ENCODE measurements around the gene MEI1. TPM values are rescaled to one million over a fixed set of nuclear protein-coding genes. Genes with fewer than 3 reads are reported as not detected.
A peak's percentile ranks its signal among the peaks of the same experiment; 100 is the strongest.

MEI1 gene, protein sequence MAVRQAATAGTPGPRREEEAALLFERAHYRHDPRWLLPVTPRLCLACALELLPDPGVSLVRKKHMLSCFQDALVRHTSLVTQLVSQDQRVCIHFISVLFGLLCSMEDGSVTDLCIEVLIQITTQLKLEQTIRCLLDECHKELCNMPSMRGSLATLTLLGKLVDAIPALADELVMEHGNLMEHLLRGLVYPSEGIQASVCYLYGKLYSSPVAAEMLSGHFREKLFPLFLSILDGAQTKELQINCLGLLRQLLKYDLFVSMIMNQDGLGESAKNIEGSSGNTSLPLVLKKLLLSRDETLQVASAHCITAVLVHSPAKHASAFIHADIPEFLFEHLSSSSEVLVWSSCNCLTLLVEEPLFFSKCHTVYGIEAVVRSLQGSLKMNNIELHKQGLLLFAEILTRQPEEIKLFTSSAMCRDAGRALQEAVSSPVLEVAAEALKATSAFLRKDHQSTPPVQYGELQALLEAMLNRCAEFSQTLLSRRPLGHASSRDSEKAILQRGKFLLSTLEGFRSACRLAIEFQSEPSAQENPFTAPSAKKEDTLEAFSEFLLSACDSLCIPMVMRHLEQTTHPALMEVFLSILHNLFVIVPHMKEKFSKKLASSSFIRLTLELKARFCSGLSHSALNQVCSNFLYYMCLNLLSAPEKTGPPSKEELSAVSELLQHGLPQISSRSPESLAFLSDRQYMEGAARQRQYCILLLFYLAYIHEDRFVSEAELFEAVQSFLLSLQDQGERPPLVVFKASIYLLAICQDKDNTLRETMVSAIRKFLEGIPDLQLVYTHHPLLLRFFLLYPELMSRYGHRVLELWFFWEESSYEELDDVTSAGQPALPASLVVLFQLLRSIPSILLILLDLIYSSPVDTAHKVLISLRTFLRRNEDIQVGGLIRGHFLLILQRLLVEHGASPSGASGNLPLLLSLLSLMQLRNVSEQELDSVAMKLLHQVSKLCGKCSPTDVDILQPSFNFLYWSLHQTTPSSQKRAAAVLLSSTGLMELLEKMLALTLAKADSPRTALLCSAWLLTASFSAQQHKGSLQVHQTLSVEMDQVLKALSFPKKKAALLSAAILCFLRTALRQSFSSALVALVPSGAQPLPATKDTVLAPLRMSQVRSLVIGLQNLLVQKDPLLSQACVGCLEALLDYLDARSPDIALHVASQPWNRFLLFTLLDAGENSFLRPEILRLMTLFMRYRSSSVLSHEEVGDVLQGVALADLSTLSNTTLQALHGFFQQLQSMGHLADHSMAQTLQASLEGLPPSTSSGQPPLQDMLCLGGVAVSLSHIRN
- total RNA-seq = 10 to 100 TPM; 79.2 to 79.6 TPM
- polyA plus RNA-seq = 100 to 1,000 TPM; 156 to 286 TPM

- ChIA-PET POLR2A (ENCODE audit: partially characterized antibody) (interaction anchor here (0.7 to 4.4 kb wide), 8 partner anchors 11 to 241 kb away, joined by 3 to 73 read pairs (median 18); partner anchors contain the start of genes ACO2, CCDC134, PHF5A and SNU13), CTCF (ENCODE audit: partially characterized antibody) (interaction anchor here (1.0 to 5.5 kb wide), 14 partner anchors 12 to 745 kb away, joined by 3 to 143 read pairs (median 10); partner anchors contain the start of genes CCDC134, SNU13 and TNFRSF13C)
- Histone ChIP-seq H3K4me3 (ENCODE audit: low read length in 2 of 2) (peak within 1 kb of the TSS in 1 of 2 donors; percentile 13), H3K27me3 (ENCODE audit: insufficient read depth, low read length) (no peaks in the 10 kb centered on the region), H3K36me3 (ENCODE audit: insufficient read depth, low read length) (no peaks in the 10 kb centered on the region), H3K4me1 (ENCODE audit: insufficient read depth, low read length) (peaks cover 14% of the 10 kb centered on the region), H3K9me3 (ENCODE audit: control insufficient read depth in 1 of 2, low read length in 2 of 2) (no peaks in the 10 kb centered on the region), H3K27ac (ENCODE audit: low read depth, low read length) (no peak within 1 kb of the TSS)
- DNase-seq = peak; percentile 86 to 89 (median 89)
- Mint-ChIP-seq H3K27ac (peak within 1 kb of the TSS; percentile 78 to 97 (median 93)), H3K4me3 (peak within 1 kb of the TSS; percentile 31 to 92 (median 83)), H3K27me3 (no peaks in the 10 kb centered on the region), H3K36me3 (peaks cover 0 to 4% of the 10 kb centered on the region in 2 donors), H3K9me3 (no peaks in the 10 kb centered on the region), H3K4me1 (peaks cover 9 to 21% (median 13%) of the 10 kb centered on the region in 4 donors)
- intact Hi-C loops (cut with micrococcal nuclease) = loop anchor here (5.0 kb wide), 1 partner anchor 103 kb away; the partner anchor contains the start of gene CCDC134
Measured at GRCh38 chr22:41699264-41700107, at the start of gene MEI1. MEI1 (plus strand) TSS chr22:41699503; CDS start chr22:41699539, 36 bp downstream.

- no peak for DNase-seq
- no peaks in the 10 kb centered on the region for H3K9me3 Mint-ChIP-seq
- ChIA-PET CTCF (ENCODE audit: partially characterized antibody) (interaction anchor here (1.2 to 8.8 kb wide), 2 partner anchors 16 to 17 kb away, joined by 4 to 54 read pairs; no protein-coding TSS in a partner anchor), POLR2A (ENCODE audit: partially characterized antibody) (interaction anchor here (1.2 to 1.3 kb wide), 2 partner anchors 9 to 150 kb away, joined by 3 read pairs; partner anchors contain the start of gene CCDC134)
- Histone ChIP-seq H3K36me3 (ENCODE audit: insufficient read depth, low read length) (peaks cover 75% of the 10 kb centered on the region), H3K9me3 (ENCODE audit: control insufficient read depth in 1 of 2, low read length in 2 of 2) (no peaks in the 10 kb centered on the region), H3K27ac (ENCODE audit: low read depth, low read length) (no peak overlapping the region), H3K4me1 (ENCODE audit: insufficient read depth, low read length) (no peaks in the 10 kb centered on the region), H3K4me3 (ENCODE audit: low read length in 2 of 2) (no peak overlapping the region), H3K27me3 (ENCODE audit: insufficient read depth, low read length) (no peaks in the 10 kb centered on the region)
- H3K27me3 Mint-ChIP-seq = no peaks in the 10 kb centered on the region
- intact Hi-C loops (cut with micrococcal nuclease) = no loop called here
- peak overlapping the region in 2 of 7 donors; percentile 48 to 54 for H3K27ac Mint-ChIP-seq
- H3K4me3 Mint-ChIP-seq = no peak overlapping the region
- peaks cover 25 to 64% of the 10 kb centered on the region in 2 donors for H3K36me3 Mint-ChIP-seq
- peaks cover 0 to 11% (median 4%) of the 10 kb centered on the region in 4 donors for H3K4me1 Mint-ChIP-seq
Measured at GRCh38 chr22:41650229-41650628, 49.1 kb upstream of the MEI1 start.

- CTCF ChIA-PET (ENCODE audit: partially characterized antibody) = interaction anchor here (8.8 kb wide), 1 partner anchor 15 kb away, joined by 54 read pairs; no protein-coding TSS in a partner anchor
- intact Hi-C loops (cut with micrococcal nuclease) = no loop called here
- Histone ChIP-seq H3K36me3 (ENCODE audit: insufficient read depth, low read length) (peaks cover 70% of the 10 kb centered on the region), H3K27me3 (ENCODE audit: insufficient read depth, low read length) (no peaks in the 10 kb centered on the region), H3K27ac (ENCODE audit: low read depth, low read length) (no peak overlapping the region), H3K4me1 (ENCODE audit: insufficient read depth, low read length) (no peaks in the 10 kb centered on the region), H3K4me3 (ENCODE audit: low read length in 2 of 2) (no peak overlapping the region), H3K9me3 (ENCODE audit: control insufficient read depth in 1 of 2, low read length in 2 of 2) (no peaks in the 10 kb centered on the region)
- peak overlapping the region in 2 of 7 donors; percentile 48 to 54 for H3K27ac Mint-ChIP-seq
- POLR2A ChIA-PET (ENCODE audit: partially characterized antibody) = interaction anchor here (1.1 to 1.3 kb wide), 3 partner anchors 8 to 150 kb away, joined by 3 read pairs; partner anchors contain the start of genes CCDC134, DESI1 and XRCC6
- peaks cover 25 to 66% of the 10 kb centered on the region in 2 donors for H3K36me3 Mint-ChIP-seq
- H3K27me3 Mint-ChIP-seq = no peaks in the 10 kb centered on the region
- H3K4me3 Mint-ChIP-seq = no peak overlapping the region
- no peak for DNase-seq
- no peaks in the 10 kb centered on the region for H3K9me3 Mint-ChIP-seq
- peaks cover 0 to 11% (median 4%) of the 10 kb centered on the region in 4 donors for H3K4me1 Mint-ChIP-seq
Measured at GRCh38 chr22:41650821-41651220, 48.5 kb upstream of the MEI1 start.

- H3K9me3 Mint-ChIP-seq = no peaks in the 10 kb centered on the region
- H3K9me3 ChIP-seq (ENCODE audit: control insufficient read depth in 1 of 2, low read length in 2 of 2) = no peaks in the 10 kb centered on the region
- H3K4me3 ChIP-seq (ENCODE audit: low read length in 2 of 2) = no peak overlapping the region
- CTCF ChIA-PET (ENCODE audit: partially characterized antibody) = interaction anchor here (1.1 to 8.8 kb wide), 2 partner anchors 12 to 43 kb away, joined by 4 to 54 read pairs; no protein-coding TSS in a partner anchor
- H3K27me3 ChIP-seq (ENCODE audit: insufficient read depth, low read length) = no peaks in the 10 kb centered on the region
- intact Hi-C loops (cut with micrococcal nuclease) = no loop called here
- H3K4me1 Mint-ChIP-seq = peaks cover 0 to 1% (median 0%) of the 10 kb centered on the region in 4 donors
- no peaks in the 10 kb centered on the region for H3K27me3 Mint-ChIP-seq
- no peak overlapping the region for H3K27ac ChIP-seq (ENCODE audit: low read depth, low read length)
- no peak for DNase-seq
- no peak overlapping the region for H3K4me3 Mint-ChIP-seq
- POLR2A ChIA-PET (ENCODE audit: partially characterized antibody) = interaction anchor here (1.2 kb wide), 1 partner anchor 12 kb away, joined by 3 read pairs; no protein-coding TSS in a partner anchor
- H3K4me1 ChIP-seq (ENCODE audit: insufficient read depth, low read length) = no peaks in the 10 kb centered on the region
- H3K27ac Mint-ChIP-seq = peak overlapping the region in 1 of 7 donors; percentile 53
- peaks cover 71% of the 10 kb centered on the region for H3K36me3 ChIP-seq (ENCODE audit: insufficient read depth, low read length)
- H3K36me3 Mint-ChIP-seq = peaks cover 26 to 61% of the 10 kb centered on the region in 2 donors
Measured at GRCh38 chr22:41654322-41654721, 45.0 kb upstream of the MEI1 start.

DNA sequence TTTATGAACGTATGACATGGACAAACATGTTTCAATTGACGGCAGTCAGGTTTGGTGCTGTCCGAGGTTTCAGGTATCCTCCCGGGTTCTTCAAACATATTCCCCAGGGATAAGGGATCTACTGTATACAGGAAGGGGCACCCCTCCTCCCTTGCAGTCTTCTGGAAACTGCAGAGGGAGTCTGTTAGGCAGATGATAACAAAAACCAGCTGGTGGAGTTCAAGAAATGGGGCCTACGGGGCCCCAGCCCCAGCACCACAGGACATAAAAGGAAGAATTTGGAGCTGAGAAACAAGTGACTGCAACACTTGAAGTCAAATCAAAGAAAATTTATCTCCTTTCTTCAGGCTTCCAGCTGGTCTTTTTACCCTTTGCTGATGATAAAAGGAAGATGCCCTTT lies 42.7 kb upstream of the MEI1 start:
- ChIA-PET CTCF (ENCODE audit: partially characterized antibody) (interaction anchor here (8.8 kb wide), 1 partner anchor 10 kb away, joined by 54 read pairs; no protein-coding TSS in a partner anchor), POLR2A (ENCODE audit: partially characterized antibody) (interaction anchor here (0.5 to 1.3 kb wide), 2 partner anchors 10 to 171 kb away, joined by 3 read pairs; no protein-coding TSS in a partner anchor)
- Histone ChIP-seq H3K4me1 (ENCODE audit: insufficient read depth, low read length) (no peaks in the 10 kb centered on the region), H3K4me3 (ENCODE audit: low read length in 2 of 2) (no peak overlapping the region), H3K9me3 (ENCODE audit: control insufficient read depth in 1 of 2, low read length in 2 of 2) (no peaks in the 10 kb centered on the region), H3K27ac (ENCODE audit: low read depth, low read length) (no peak overlapping the region), H3K36me3 (ENCODE audit: insufficient read depth, low read length) (peaks cover 76% of the 10 kb centered on the region), H3K27me3 (ENCODE audit: insufficient read depth, low read length) (no peaks in the 10 kb centered on the region)
- peaks cover 0 to 2% (median 0%) of the 10 kb centered on the region in 4 donors for H3K4me1 Mint-ChIP-seq
- intact Hi-C loops (cut with micrococcal nuclease) = no loop called here
- H3K4me3 Mint-ChIP-seq = no peak overlapping the region
- no peaks in the 10 kb centered on the region for H3K27me3 Mint-ChIP-seq
- no peak for DNase-seq
- peak overlapping the region in 1 of 7 donors; percentile 48 for H3K27ac Mint-ChIP-seq
- peaks cover 36 to 69% of the 10 kb centered on the region in 2 donors for H3K36me3 Mint-ChIP-seq
- H3K9me3 Mint-ChIP-seq = no peaks in the 10 kb centered on the region
